C4-2B (cell line): ENCODE data around the gene TULP4.

Experiments
- CTCF ChIP-seq: fragments of 450-650 bp; conservative IDR thresholded peaks from 2 replicates; pipeline ENCODE4 v1.5.1; 2017; ENCODE audit warnings: mild to moderate bottlenecking
- ZFX ChIP-seq: fragments of 450-650 bp; IDR thresholded peaks from 2 replicates; pipeline ENCODE4 v1.6.1; 2017

- TF ChIP-seq CTCF (no peak), ZFX (no peak)
These were observed 205.3 kb downstream of the TULP4 start for GRCh38 chr6:158517581-158517980.
